B cell (primary cell): ENCODE data around the gene PRKN.

ENCODE experiments used
- CTCF ChIP-seq: fragments of 200-600 bp; IDR thresholded peaks from one replicate; pipeline ENCODE4 v1.8.0; 2022; ENCODE audit warnings: antibody characterized with exemption, mild to moderate bottlenecking
- EZH2 ChIP-seq: IDR thresholded peaks from 2 replicates; pipeline ENCODE4 v1.6.1; 2012; ENCODE audit warnings: borderline replicate concordance, low read depth, mild to moderate bottlenecking, moderate library complexity, low read length; ENCODE audit not compliant: insufficient read depth, poor library complexity, severe bottlenecking

- TF ChIP-seq CTCF (no peak), EZH2 (no peak)
Measured at GRCh38 chr6:162710419-162710818, 17.1 kb downstream of the PRKN start.
